A549 treated with CORT108297 at 1 μM for 4 hours (cell line): ENCODE results near the gene FSCN2. TPM values are rescaled to one million over a fixed set of nuclear protein-coding genes. Genes with fewer than 3 reads are reported as not detected.

Experiments
- total RNA-seq: library from RNA; stranded (reverse); fragments of 200-300 nt; extraction: Qiagen RNA extraction; gene quantifications from 5 replicates; pipeline ENCODE4 v1.2.3, GENCODE V29; 2022

FSCN2 gene
- total RNA-seq = 0.84 to 1.6 TPM (median 1.2 TPM) in 5 replicates

GRCh38 chr17:81527591-81528383 is at the start of gene FSCN2:
FSCN2 (plus strand) TSS chr17:81528377; CDS start chr17:81528532, 155 bp downstream.

DNA sequence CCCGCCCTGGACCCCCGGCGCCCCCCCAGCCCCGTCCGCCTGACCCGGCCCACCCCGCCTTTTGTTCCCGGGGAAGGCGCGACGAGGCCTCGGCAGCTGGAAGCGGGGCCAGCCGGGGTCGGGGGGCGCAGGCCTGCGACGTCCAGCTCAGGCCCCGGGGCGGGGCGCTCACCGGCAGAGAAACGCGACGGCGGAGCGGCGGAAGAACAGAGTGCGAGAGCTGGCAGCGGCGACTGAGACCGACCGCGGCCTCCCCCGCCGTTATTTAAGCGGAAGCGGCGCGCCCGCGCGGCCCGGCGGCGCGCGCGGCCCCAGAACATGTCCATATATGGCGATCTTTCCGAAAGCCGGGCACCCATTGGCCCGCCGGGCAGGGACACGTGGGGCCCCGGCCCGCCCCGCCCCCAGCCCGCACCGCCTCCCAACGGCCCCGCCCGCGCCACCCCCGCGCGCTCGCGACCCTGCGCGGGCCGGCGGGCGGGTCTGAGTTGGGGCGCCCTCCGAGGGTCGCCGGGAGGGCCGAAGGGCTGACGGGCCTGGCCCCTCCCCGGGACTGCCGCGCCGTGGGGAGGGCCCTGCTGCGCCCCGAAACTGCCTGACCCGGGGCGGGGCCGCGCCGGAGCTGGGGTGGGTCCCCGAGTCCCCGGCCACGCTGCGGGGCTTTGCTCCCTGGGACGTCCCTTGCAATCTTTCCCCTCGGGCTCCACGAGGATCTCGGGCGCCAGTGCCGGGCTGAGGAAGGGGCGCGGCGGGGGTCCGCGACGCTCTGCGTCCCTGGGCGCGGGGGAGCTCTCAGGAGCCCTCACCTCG is 15.4 kb upstream of the FSCN2 start, which contains the start of gene ACTG1:
TSS of gene ACTG1 (minus strand) at position 238 of the 810 bp plus-strand sequence. CDS start 445 bp downstream, outside the sequence.

GRCh38 chr17:81552244-81553017 is 24.3 kb downstream of the FSCN2 start, which contains the start of gene FAAP100:
FAAP100 (minus strand) TSS chr17:81552353; CDS start chr17:81552330, 23 bp downstream.

Other genes with a start within 250 kb of the FSCN2 start
- 50.1 to 81.6 TPM (median 79.1 TPM) in 5 replicates for gene SLC38A10, start 233.1 kb upstream of the FSCN2 start, total RNA-seq
- 8.4 to 15.2 TPM (median 13.6 TPM) in 5 replicates for gene BAHCC1, start 132.9 kb upstream of the FSCN2 start, total RNA-seq
- 4,859 to 6,885 TPM (median 5,562 TPM) in 5 replicates for gene ACTG1, start 15.6 kb upstream of the FSCN2 start, total RNA-seq
- 18.1 to 28.0 TPM (median 25.7 TPM) in 5 replicates for gene FAAP100, start 24.0 kb downstream of the FSCN2 start, total RNA-seq
- gene NPLOC4, start 108.7 kb downstream of the FSCN2 start, total RNA-seq = 85.0 to 106 TPM (median 100 TPM) in 5 replicates
- gene TSPAN10, start 108.8 kb downstream of the FSCN2 start, total RNA-seq = 4.7 to 6.7 TPM (median 5.5 TPM) in 5 replicates
- 1.5 to 3.5 TPM (median 2.3 TPM) in 5 replicates for gene PDE6G, start 128.2 kb downstream of the FSCN2 start, total RNA-seq
- 36.8 to 67.2 TPM (median 66.0 TPM) in 5 replicates for gene OXLD1, start 138.2 kb downstream of the FSCN2 start, total RNA-seq
- gene CCDC137, start 138.4 kb downstream of the FSCN2 start, total RNA-seq = 60.1 to 73.6 TPM (median 66.8 TPM) in 5 replicates
- gene ARL16, start 155.4 kb downstream of the FSCN2 start, total RNA-seq = 45.1 to 55.5 TPM (median 52.3 TPM) in 5 replicates
- gene HGS, start 155.6 kb downstream of the FSCN2 start, total RNA-seq = 142 to 227 TPM (median 216 TPM) in 5 replicates
- 218 to 333 TPM (median 307 TPM) in 5 replicates for gene MRPL12, start 175.0 kb downstream of the FSCN2 start, total RNA-seq
- gene SLC25A10, start 183.9 kb downstream of the FSCN2 start, total RNA-seq = 27.8 to 48.8 TPM (median 47.9 TPM) in 5 replicates